H1 (cell line): ENCODE data around the gene DEFB114. TPM values are rescaled to one million over a fixed set of nuclear protein-coding genes. Genes with fewer than 3 reads are reported as not detected.

Experiments used
- CTCF ChIA-PET: fragments of 300-600 bp; sonication (Branson Sonifier 250); formaldehyde crosslinking; loops from one replicate; lab custom pipeline; 2021; ENCODE audit not compliant: partially characterized antibody; lab: Charles Lee
- POLR2A ChIA-PET: fragments of 300-600 bp; sonication (Branson Sonifier 250); formaldehyde crosslinking; loops from one replicate; lab custom pipeline; 2021; ENCODE audit warnings: inconsistent platforms; ENCODE audit not compliant: partially characterized antibody; lab: Charles Lee
- DNase-seq, 2 experiments: peaks; one replicate each; pipeline versions ENCODE4 v3.0.0 to v3.0.0-alpha.2; 2010 to 2022; ENCODE audit warnings: low spot score in 2 of 2, low read depth in 1 of 2, mixed read lengths in 1 of 2
- FAIRE-seq: peaks from 2 replicates; lab custom pipeline; 2011; peaks lifted over from hg19 to GRCh38; lab: Jason Lieb, UNC
- H2AFZ ChIP-seq: 2 replicates; pipeline ENCODE4 v1.8.1; 2012; ENCODE audit warnings: low read length, inconsistent platforms
- H2AK5ac ChIP-seq: 2 replicates; pipeline ENCODE4 v1.6.1; 2013; ENCODE audit warnings: low read depth, low read length
- H2BK120ac ChIP-seq: replicated peaks from 2 replicates; pipeline ENCODE3; 2013; ENCODE audit warnings: low read depth, low read length, inconsistent platforms
- H2BK12ac ChIP-seq: 2 replicates; pipeline ENCODE4 v1.6.1; 2013; ENCODE audit warnings: low read depth, low read length
- H2BK15ac ChIP-seq: 2 replicates; pipeline ENCODE4 v1.6.1; 2013; ENCODE audit warnings: low read length
- H2BK20ac ChIP-seq: 2 replicates; pipeline ENCODE4 v1.6.1; 2013; ENCODE audit warnings: low read length
- H2BK5ac ChIP-seq: 2 replicates; pipeline ENCODE4 v1.6.1; 2013; ENCODE audit warnings: low read depth, low read length
- H3K14ac ChIP-seq: 2 replicates; pipeline ENCODE4 v1.6.1; 2013; ENCODE audit warnings: inconsistent platforms; ENCODE audit not compliant: insufficient read length
- H3K18ac ChIP-seq: 2 replicates; pipeline ENCODE4 v1.6.1; 2013; ENCODE audit warnings: low read length; ENCODE audit errors: extremely low read depth
- H3K23ac ChIP-seq: 2 replicates; pipeline ENCODE4 v1.6.1; 2013; ENCODE audit warnings: inconsistent platforms; ENCODE audit not compliant: insufficient read length
- H3K23me2 ChIP-seq: 2 replicates; pipeline ENCODE4 v1.6.1; 2013; ENCODE audit warnings: low read depth, low read length
- H3K27ac ChIP-seq: 2 replicates; pipeline ENCODE4 v1.6.1; 2011; ENCODE audit warnings: low read depth, low read length, inconsistent platforms
- H3K27me3 ChIP-seq, 4 experiments: replicated peaks in 1 of 4; 1 replicate in 1 of 4; 2 replicates in 3 of 4; pipeline versions ENCODE4 v1.6.1 to v1.8.1; 2011 to 2013; ENCODE audit warnings: low read length in 3 of 4, mild to moderate bottlenecking in 3 of 4, inconsistent platforms in 2 of 4, mixed read lengths in 2 of 4, moderate library complexity in 1 of 4; ENCODE audit not compliant: control insufficient read depth in 3 of 4, insufficient read depth in 3 of 4; ENCODE audit errors: extremely low read depth in 1 of 4
- H3K36me3 ChIP-seq, 4 experiments: 2 replicates each; pipeline versions ENCODE4 v1.6.1 to v1.8.1; 2011 to 2013; ENCODE audit warnings: mild to moderate bottlenecking in 4 of 4, low read length in 3 of 4, moderate library complexity in 2 of 4, control low read depth in 1 of 4, inconsistent platforms in 1 of 4; ENCODE audit not compliant: insufficient read depth in 4 of 4, control insufficient read depth in 2 of 4
- H3K4ac ChIP-seq: replicated peaks from 2 replicates; pipeline ENCODE3; 2013; ENCODE audit warnings: low read length, low read depth, mixed read lengths, inconsistent platforms; ENCODE audit not compliant: insufficient read length
- H3K4me1 ChIP-seq, 4 experiments: replicated peaks in 1 of 4; 1 replicate in 1 of 4; 2 replicates in 3 of 4; pipeline versions ENCODE4 v1.6.1 to v1.8.1; 2011 to 2013; ENCODE audit warnings: low read length in 3 of 4, inconsistent platforms in 2 of 4, mixed read lengths in 1 of 4; ENCODE audit not compliant: insufficient read depth in 4 of 4, control insufficient read depth in 3 of 4
- H3K4me2 ChIP-seq, 2 experiments: 2 replicates each; pipeline versions ENCODE4 v1.6.1 to v1.8.1; 2011 to 2013; ENCODE audit warnings: low read depth in 2 of 2, low read length in 2 of 2, control low read depth in 1 of 2, inconsistent platforms in 1 of 2, mild to moderate bottlenecking in 1 of 2; ENCODE audit not compliant: insufficient read depth in 1 of 2
- H3K4me3 ChIP-seq, 4 experiments: fragments of 200-600, 300-600 bp in 1 of 4; sonication (generic), shearing (Covaris generic), sonication (Bioruptor Twin) in 1 of 4; 2 replicates each; pipeline versions ENCODE4 v1.5.1 to v1.8.1; 2011 to 2016; ENCODE audit warnings: low read length in 4 of 4, low read depth in 3 of 4, control low read depth in 2 of 4, inconsistent platforms in 2 of 4, mild to moderate bottlenecking in 2 of 4, mixed read lengths in 1 of 4, moderate library complexity in 1 of 4; ENCODE audit not compliant: insufficient read depth in 2 of 4; ENCODE audit errors: extremely low read depth in 1 of 4
- H3K56ac ChIP-seq: replicated peaks from 2 replicates; pipeline ENCODE3; 2013; ENCODE audit warnings: low read depth, mild to moderate bottlenecking, mixed read lengths, low read length, inconsistent platforms; ENCODE audit not compliant: insufficient read length
- H3K79me1 ChIP-seq: 2 replicates; pipeline ENCODE4 v1.6.1; 2013; ENCODE audit warnings: low read depth, low read length, control low read depth
- H3K79me2 ChIP-seq, 2 experiments: 2 replicates each; pipeline versions ENCODE4 v1.6.1 to v1.8.1; 2012 to 2013; ENCODE audit warnings: low read length in 2 of 2, mild to moderate bottlenecking in 2 of 2, inconsistent platforms in 1 of 2; ENCODE audit not compliant: insufficient read depth in 2 of 2, control insufficient read depth in 1 of 2
- H3K9ac ChIP-seq, 4 experiments: replicated peaks in 1 of 4; 1 replicate in 1 of 4; 2 replicates in 3 of 4; pipeline versions ENCODE4 v1.6.1 to v1.8.1; 2011 to 2013; ENCODE audit warnings: low read depth in 3 of 4, low read length in 3 of 4, control low read depth in 2 of 4, mild to moderate bottlenecking in 2 of 4, moderate library complexity in 2 of 4, inconsistent platforms in 1 of 4; ENCODE audit errors: extremely low read depth in 1 of 4
- H3K9me3 ChIP-seq, 2 experiments: 2 replicates each; pipeline versions ENCODE4 v1.6.1 to v1.8.1; 2012 to 2013; ENCODE audit warnings: mild to moderate bottlenecking in 2 of 2, moderate library complexity in 2 of 2, control low read depth in 1 of 2, inconsistent platforms in 1 of 2, low read depth in 1 of 2, low read length in 1 of 2, mixed read lengths in 1 of 2; ENCODE audit not compliant: insufficient read depth in 2 of 2
- H4K20me1 ChIP-seq, 2 experiments: replicated peaks in 1 of 2; 2 replicates each; pipeline versions ENCODE3 to v1.8.1; 2011 to 2013; ENCODE audit warnings: inconsistent platforms in 2 of 2, low read length in 2 of 2, mild to moderate bottlenecking in 1 of 2; ENCODE audit not compliant: insufficient read depth in 2 of 2, control insufficient read depth in 1 of 2
- H4K5ac ChIP-seq: 2 replicates; pipeline ENCODE4 v1.6.1; 2013; ENCODE audit warnings: low read length, low read depth, mixed read lengths, inconsistent platforms; ENCODE audit not compliant: insufficient read length
- H4K8ac ChIP-seq: 2 replicates; pipeline ENCODE4 v1.8.0; 2013; ENCODE audit warnings: mild to moderate bottlenecking, moderate library complexity, low read length, inconsistent platforms; ENCODE audit not compliant: insufficient read depth; ENCODE audit errors: extremely low read depth
- H4K91ac ChIP-seq: replicated peaks from 2 replicates; pipeline ENCODE3; 2013; ENCODE audit warnings: low read length, mixed read lengths, inconsistent platforms; ENCODE audit not compliant: insufficient read length
- CHD7 ChIP-seq: fragments of 300-600 bp; sonication (generic); IDR thresholded peaks from 2 replicates; pipeline ENCODE4 v1.7.1; 2012; ENCODE audit warnings: low read length, moderate library complexity, mild to moderate bottlenecking, inconsistent platforms; ENCODE audit not compliant: insufficient replicate concordance
- WGBS, 2 experiments: shearing (Covaris generic) in 1 of 2; methylation state at CpG; one replicate each; pipeline versions ENCODE4 v1.1.6 to v1.1.7; 2013 to 2015; ENCODE audit warnings: low lambda C conversion rate in 2 of 2, mixed read lengths in 2 of 2, inconsistent platforms in 1 of 2, low coverage in 1 of 2, missing lambda C conversion rate in 1 of 2; ENCODE audit not compliant: insufficient replicate concordance in 2 of 2, insufficient coverage in 1 of 2, insufficient read length in 1 of 2; ENCODE audit errors: extremely low coverage in 1 of 2, missing lambda C conversion rate in 1 of 2; 5-methylcytosine and 5-hydroxymethylcytosine counted together
- polyA plus RNA-seq, 7 experiments: library from polyadenylated mRNA; depleted of rRNA in 3 of 7; stranded (reverse) in 5 of 7; unstranded in 2 of 7; fragments of >200 nt in 5 of 7; fragments of 200-250 nt in 2 of 7; gene quantifications; 1 replicate in 5 of 7; 2 replicates in 1 of 7; 4 replicates in 1 of 7; pipeline versions ENCODE4 v1.2.1 to v1.2.3, GENCODE V29; 2011 to 2013; ENCODE audit warnings: missing spikeins in 2 of 7, mixed read lengths in 2 of 7
- total RNA-seq: library from RNA; stranded (reverse); fragmentation: NEBNext Ultra II Directional; extraction: Animal tissue kit (Norgen Biotek cat#: 25700); gene quantifications from 2 replicates; pipeline ENCODE4 v1.2.1, GENCODE V29; 2021

DEFB114 gene
- total and polyA plus RNA-seq, 2 of the 8 experiments (the other 6 are each of a cell fraction or from before 2014, with no cell fraction given): not detected

- no peak overlapping the region for H3K4me3 ChIP-seq
- no peak overlapping the region; a peak in 1 of 4 replicates for H3K4me2 ChIP-seq
- CTCF ChIA-PET: no interaction called here
- no peak for TF ChIP-seq CHD7
These were observed 14.9 kb downstream of the DEFB114 start for GRCh38 chr6:49949062-49949461.

More at GRCh38 chr6:49949062-49949461, 14.9 kb downstream of the DEFB114 start:
- Histone ChIP-seq H3K27ac (no peak overlapping the region), H3K9ac (no peak overlapping the region), H3K4ac (no peak overlapping the region), H3K23ac (no peak overlapping the region), H3K4me1 (no peaks in the 10 kb centered on the region), H3K14ac (no peak overlapping the region), H2BK5ac (no peak overlapping the region), H2BK20ac (no peak overlapping the region), H2BK120ac (no peak overlapping the region), H4K8ac (no peak overlapping the region), H3K18ac (no peak overlapping the region), H3K56ac (no peak overlapping the region), H4K20me1 (no peaks in the 10 kb centered on the region), H3K79me2 (no peaks in the 10 kb centered on the region), H2BK12ac (no peak overlapping the region), H3K27me3 (no peaks in the 10 kb centered on the region), H3K36me3 (no peaks in the 10 kb centered on the region), H4K91ac (no peak overlapping the region), H2BK15ac (no peak overlapping the region), H3K9me3 (no peaks in the 10 kb centered on the region), H4K5ac (no peak overlapping the region), H3K23me2 (no peaks in the 10 kb centered on the region), H2AFZ (no peak overlapping the region), H2AK5ac (no peak overlapping the region), H3K79me1 (no peaks in the 10 kb centered on the region)
- no peak for FAIRE-seq
- 82% methylated on average over 4 of the region's 4 CpGs; no CpG with 5 or more reads in 1 of the 2 experiments for WGBS, 2 experiments
- no peak for DNase-seq
- POLR2A ChIA-PET: no interaction called here
